Activated naive CD4-positive, alpha-beta T cell treated with anti-CD3 and anti-CD28 coated beads for 36 hours (primary cell): ENCODE results near the gene PABPN1L. TPM values are rescaled to one million over a fixed set of nuclear protein-coding genes. Genes with fewer than 3 reads are reported as not detected.
"Not testable (repeated sequence)": the region's sequence is repeated elsewhere in the genome, so short reads cannot be mapped to it uniquely, and the experiment has no call there.

Source experiments
- CTCF ChIA-PET: fragments of 350-600 bp; sonication (Branson Sonifier 250); formaldehyde crosslinking; loops from one replicate; lab custom pipeline; 2021; ENCODE audit warnings: antibody characterized with exemption; lab: Charles Lee
- DNase-seq: peaks from one replicate; pipeline ENCODE4 v3.0.0-alpha.2; 2020
- H3K27ac Mint-ChIP-seq: one replicate; pipeline ENCODE4 v1.8.0; 2021; ENCODE audit warnings: mild to moderate bottlenecking, mixed read lengths
- H3K27me3 Mint-ChIP-seq: one replicate; pipeline ENCODE4 v1.8.0; 2021; ENCODE audit warnings: low read depth, mixed read lengths
- H3K36me3 Mint-ChIP-seq: one replicate; pipeline ENCODE4 v1.8.0; 2021; ENCODE audit warnings: low read depth, mixed read lengths
- H3K4me1 Mint-ChIP-seq: one replicate; pipeline ENCODE4 v1.8.0; 2021; ENCODE audit warnings: low read depth, mixed read lengths
- H3K4me3 Mint-ChIP-seq: one replicate; pipeline ENCODE4 v1.8.0; 2021; ENCODE audit warnings: mild to moderate bottlenecking, moderate library complexity, mixed read lengths
- H3K9me3 Mint-ChIP-seq: one replicate; pipeline ENCODE4 v1.8.0; 2021; ENCODE audit warnings: mixed read lengths
- intact Hi-C: fragments of 100-400 bp; cut with micrococcal nuclease; formaldehyde crosslinking; loops from one replicate; pipeline ENCODE4 v1.15.1; 2023
- total RNA-seq, 2 experiments: library from RNA; stranded (reverse); gene quantifications; one replicate each; pipeline ENCODE4 v1.2.3, GENCODE V29; 2021

The PABPN1L gene
- total RNA-seq, 2 experiments from 2014 or later: not detected

DNA sequence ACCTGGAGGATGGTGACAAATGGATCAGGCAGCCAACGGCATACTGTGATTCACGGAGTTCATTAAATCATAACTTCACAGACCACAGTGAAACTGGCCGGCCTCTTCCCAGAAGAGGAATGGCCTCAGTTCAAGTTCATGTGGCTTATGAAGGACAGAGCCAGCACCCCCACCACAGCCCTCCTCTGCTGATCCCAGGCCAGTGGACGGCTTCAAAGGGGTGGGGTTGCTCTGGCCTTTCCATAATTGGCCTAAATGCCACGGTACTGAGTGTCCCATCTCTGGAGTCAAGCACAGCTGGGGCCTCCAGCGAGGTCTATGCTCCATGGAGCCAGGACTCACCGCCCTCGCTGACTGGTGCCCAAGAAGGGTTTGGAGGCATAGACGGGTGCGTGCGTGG, 31.1 kb downstream of the PABPN1L start:
- Mint-ChIP-seq H3K36me3 (no peaks in the 10 kb centered on the region), H3K27me3 (no peaks in the 10 kb centered on the region), H3K27ac (no peak overlapping the region), H3K4me3 (no peak overlapping the region), H3K4me1 (no peaks in the 10 kb centered on the region), H3K9me3 (no peaks in the 10 kb centered on the region)
- intact Hi-C loops: no loop called here
- no peak for DNase-seq
- CTCF ChIA-PET: no interaction called here

DNA sequence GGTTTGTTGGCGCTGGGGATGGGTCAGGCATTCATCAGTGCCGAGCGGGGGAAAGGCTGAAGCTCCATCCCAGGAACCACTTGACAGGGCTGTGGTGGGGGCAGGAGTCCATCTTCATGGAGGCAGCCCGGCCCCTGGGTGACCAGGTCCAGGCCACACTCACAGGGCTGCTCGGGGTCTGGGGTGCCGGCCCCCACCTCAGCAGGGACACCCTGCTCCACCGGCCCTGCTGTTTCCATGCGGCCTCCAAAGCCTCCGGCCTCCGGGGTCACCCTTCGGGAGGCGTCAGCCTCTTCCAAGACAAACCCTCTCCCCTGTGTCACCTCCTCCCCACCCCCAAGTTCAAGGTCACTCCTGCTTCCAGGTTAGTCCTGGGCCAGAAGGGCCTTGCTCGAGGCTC, 31.8 kb downstream of the PABPN1L start:
- Mint-ChIP-seq H3K9me3 (no peaks in the 10 kb centered on the region), H3K36me3 (no peaks in the 10 kb centered on the region), H3K4me1 (no peaks in the 10 kb centered on the region), H3K27ac (no peak overlapping the region), H3K4me3 (no peak overlapping the region), H3K27me3 (no peaks in the 10 kb centered on the region)
- CTCF ChIA-PET: no interaction called here
- intact Hi-C loops: no loop called here
- no peak for DNase-seq

DNA sequence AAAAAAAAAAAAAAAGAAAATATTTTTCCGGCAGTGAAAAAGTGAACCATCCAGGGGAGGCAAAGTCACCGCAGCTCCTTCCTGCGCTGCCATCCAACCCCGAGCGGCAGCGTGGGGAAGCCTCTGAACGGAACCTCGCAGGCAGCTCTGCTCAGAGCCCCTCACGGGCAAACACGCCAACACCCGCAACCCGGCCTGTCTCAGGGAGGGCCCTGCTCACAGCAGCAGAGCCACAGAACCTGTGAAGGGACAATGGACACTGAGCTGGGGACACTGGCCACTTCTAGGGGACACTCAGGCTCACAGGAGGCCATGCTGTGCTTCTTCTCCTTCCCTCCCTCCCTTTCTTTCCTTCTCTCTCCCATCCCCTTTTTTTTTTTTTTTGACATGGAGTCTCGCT, 33.4 kb downstream of the PABPN1L start:
- intact Hi-C loops: no loop called here
- DNase-seq: no peak
- no peaks in the 10 kb centered on the region for H3K9me3 Mint-ChIP-seq
- H3K36me3 Mint-ChIP-seq: no peaks in the 10 kb centered on the region
- no peaks in the 10 kb centered on the region for H3K27me3 Mint-ChIP-seq
- CTCF ChIA-PET: interaction anchor here (0.6 kb wide), 1 partner anchor 372 kb away, joined by 3 read pairs; no protein-coding TSS in a partner anchor
- H3K4me1 Mint-ChIP-seq: no peaks in the 10 kb centered on the region
- H3K27ac Mint-ChIP-seq: no peak overlapping the region
- no peak overlapping the region for H3K4me3 Mint-ChIP-seq

DNA sequence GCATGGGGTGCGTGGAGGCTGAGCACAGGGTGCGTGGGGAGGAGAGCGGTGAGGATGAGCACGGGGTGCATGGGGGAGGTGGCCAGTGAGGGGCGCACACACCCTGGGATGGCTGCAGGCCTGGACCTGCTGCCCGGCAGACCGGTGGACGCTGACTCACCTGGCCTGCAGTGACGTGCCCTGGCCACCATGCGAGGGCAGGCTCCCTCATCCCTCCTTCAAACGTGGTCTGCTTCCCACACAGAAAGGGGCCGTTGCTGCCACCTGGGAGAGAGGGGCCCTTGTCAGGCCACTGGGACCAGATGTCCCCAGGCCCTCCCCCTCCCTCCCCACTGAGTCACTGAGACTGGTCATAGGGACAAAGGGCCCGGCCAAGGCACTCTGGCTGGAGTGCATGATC, 34.6 kb downstream of the PABPN1L start:
- intact Hi-C loops: no loop called here
- no peak for DNase-seq
- CTCF ChIA-PET: no interaction called here
- Mint-ChIP-seq H3K27ac (no peak overlapping the region), H3K4me3 (no peak overlapping the region), H3K27me3 (no peaks in the 10 kb centered on the region), H3K4me1 (no peaks in the 10 kb centered on the region), H3K36me3 (no peaks in the 10 kb centered on the region), H3K9me3 (no peaks in the 10 kb centered on the region)

DNA sequence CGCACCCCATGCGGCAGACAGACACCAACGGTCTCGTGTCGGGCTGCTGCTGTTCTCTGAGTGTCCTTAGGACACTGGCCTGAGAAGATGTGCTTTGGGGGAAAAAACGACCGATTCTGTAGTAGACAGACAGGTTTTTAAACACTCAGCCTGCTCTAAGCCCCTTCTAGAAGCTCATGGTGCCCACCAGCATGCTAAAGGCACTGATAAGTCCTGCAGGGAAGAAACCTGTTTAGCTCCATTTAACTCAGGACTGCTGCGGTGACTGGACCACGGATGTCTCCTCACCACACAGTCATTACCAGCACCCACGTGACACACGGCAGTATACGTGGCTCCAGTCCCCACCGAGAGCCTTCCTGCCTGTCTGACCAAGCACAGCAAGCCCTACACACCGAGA, 35.7 kb downstream of the PABPN1L start:
- no peaks in the 10 kb centered on the region for H3K36me3 Mint-ChIP-seq
- intact Hi-C loops: no loop called here

DNA sequence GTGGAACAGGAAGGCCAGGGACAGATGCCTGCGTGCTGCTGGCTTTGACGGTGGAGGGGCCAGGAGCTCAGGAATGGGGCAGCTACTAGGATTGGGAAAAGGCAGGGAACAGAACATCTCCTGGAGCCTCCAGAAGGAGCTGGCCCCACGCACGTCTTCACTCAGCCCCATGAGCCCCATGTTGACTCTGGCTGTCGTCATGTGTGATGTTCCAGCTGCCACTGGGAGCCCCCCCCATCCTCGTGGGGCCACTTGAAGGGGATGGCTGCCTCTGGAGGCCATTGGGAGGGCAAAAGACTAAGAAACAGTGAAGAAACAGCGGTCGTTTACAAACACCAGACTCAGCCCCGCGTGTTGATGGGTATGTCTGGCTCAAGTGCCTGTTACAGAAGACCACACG, 36.2 kb downstream of the PABPN1L start:
- no peak for DNase-seq
- Mint-ChIP-seq H3K36me3 (no peaks in the 10 kb centered on the region), H3K4me1 (no peaks in the 10 kb centered on the region), H3K27ac (no peak overlapping the region), H3K4me3 (no peak overlapping the region), H3K9me3 (no peaks in the 10 kb centered on the region), H3K27me3 (no peaks in the 10 kb centered on the region)
- intact Hi-C loops: no loop called here
- CTCF ChIA-PET: no interaction called here

More for the DNA sequence above, 35.7 kb downstream of the PABPN1L start:
- no peak overlapping the region for H3K27ac Mint-ChIP-seq
- CTCF ChIA-PET: interaction anchor here (0.5 kb wide), 1 partner anchor 172 kb away, joined by 4 read pairs; no protein-coding TSS in a partner anchor
- no peak for DNase-seq
- H3K27me3 Mint-ChIP-seq: no peaks in the 10 kb centered on the region
- H3K9me3 Mint-ChIP-seq: no peaks in the 10 kb centered on the region
- no peak overlapping the region for H3K4me3 Mint-ChIP-seq
- no peaks in the 10 kb centered on the region for H3K4me1 Mint-ChIP-seq

DNA sequence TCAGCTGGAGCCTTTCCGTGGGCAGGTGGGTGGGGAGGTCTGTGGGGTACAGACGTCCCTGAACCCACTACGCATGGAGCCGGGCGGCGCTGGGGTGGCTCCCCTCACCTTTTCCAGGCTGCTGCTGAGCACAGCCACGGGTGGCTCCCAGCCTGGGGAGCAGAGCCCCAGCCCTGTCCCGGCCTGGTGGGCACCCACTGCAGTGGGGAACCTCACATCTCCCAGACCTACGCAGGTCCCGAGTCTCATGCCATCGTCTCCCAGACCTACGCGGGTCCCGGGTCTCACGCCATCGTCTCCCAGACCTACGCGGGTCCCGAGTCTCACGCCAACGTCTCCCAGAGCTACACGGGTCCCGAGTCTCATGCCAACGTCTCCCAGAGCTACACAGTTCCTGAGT, 37.7 kb downstream of the PABPN1L start:
- Mint-ChIP-seq H3K4me3 (no peak overlapping the region), H3K9me3 (no peaks in the 10 kb centered on the region), H3K27me3 (no peaks in the 10 kb centered on the region), H3K36me3 (no peaks in the 10 kb centered on the region), H3K27ac (no peak overlapping the region), H3K4me1 (no peaks in the 10 kb centered on the region)
- intact Hi-C loops: no loop called here
- no peak for DNase-seq
- CTCF ChIA-PET: interaction anchor here (0.6 kb wide), 1 partner anchor 81 kb away, joined by 3 read pairs; no protein-coding TSS in a partner anchor

DNA sequence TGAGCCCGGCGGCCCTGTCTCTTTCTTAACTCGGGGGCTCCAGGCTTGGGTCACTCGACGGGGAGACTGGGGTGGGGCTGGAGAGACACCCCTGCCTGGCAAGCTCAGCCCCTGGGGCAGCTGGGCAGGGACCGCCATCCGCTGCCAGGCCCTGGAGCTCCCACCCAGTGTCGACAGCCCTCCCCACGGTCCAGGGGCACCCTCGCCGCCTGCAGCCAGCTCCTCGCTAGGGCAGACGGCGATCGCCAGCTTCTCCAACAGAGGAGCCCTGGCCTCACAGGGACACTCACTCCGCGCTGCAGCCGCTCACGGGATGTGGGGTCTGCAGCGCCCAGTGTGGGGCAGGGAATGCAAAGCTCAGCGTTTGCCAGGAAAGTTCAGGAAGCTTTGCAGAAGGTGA, 38.7 kb downstream of the PABPN1L start:
- CTCF ChIA-PET: no interaction called here
- H3K36me3 Mint-ChIP-seq: no peaks in the 10 kb centered on the region
- intact Hi-C loops: no loop called here
- no peak overlapping the region for H3K4me3 Mint-ChIP-seq
- H3K27me3 Mint-ChIP-seq: no peaks in the 10 kb centered on the region
- H3K27ac Mint-ChIP-seq: no peak overlapping the region
- no peaks in the 10 kb centered on the region for H3K4me1 Mint-ChIP-seq
- DNase-seq: no peak
- H3K9me3 Mint-ChIP-seq: no peaks in the 10 kb centered on the region

DNA sequence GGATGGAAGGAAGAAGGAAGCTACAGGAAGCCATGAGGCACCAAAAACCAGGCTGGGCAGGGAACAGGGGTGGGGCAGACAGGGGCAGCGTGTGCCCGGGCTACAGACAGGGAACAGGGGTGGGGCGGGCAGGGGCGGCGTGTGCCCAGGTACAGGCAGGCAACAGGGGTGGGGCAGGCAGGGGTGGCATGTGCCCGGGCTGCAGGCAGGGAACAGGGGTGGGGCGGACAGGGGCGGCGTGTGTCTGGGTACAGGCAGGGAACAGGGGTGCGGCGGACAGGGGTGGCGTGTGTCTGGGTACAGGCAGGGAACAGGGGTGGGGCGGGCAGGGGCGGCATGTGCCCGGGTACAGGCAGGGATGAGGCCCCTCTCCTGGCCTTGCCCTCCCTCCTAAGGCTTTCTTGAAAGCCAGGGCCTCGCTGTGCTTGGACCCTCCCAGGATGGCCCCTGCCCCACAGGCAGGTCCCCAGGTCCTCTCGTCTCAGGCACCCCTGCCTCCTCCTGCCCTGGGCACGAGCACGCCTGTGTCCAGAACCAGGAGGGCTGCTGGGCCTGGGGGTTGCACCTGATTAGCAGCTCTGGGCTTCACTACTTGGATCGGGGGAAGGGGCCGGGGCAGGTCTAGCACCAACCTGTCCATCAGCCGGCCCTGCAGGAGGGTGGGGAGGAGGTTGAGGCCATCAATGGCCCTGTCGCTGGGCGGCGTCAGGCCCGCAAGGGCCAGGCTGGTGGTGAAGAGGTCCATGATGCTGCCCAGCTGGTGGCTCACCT, 40.2 kb downstream of the PABPN1L start:
- Mint-ChIP-seq H3K4me3 (no peak overlapping the region), H3K36me3 (no peaks in the 10 kb centered on the region), H3K27ac (no peak overlapping the region), H3K4me1 (no peaks in the 10 kb centered on the region), H3K27me3 (no peaks in the 10 kb centered on the region), H3K9me3 (no peaks in the 10 kb centered on the region)
- no peak for DNase-seq
- intact Hi-C loops: no loop called here
- CTCF ChIA-PET: no interaction called here

DNA sequence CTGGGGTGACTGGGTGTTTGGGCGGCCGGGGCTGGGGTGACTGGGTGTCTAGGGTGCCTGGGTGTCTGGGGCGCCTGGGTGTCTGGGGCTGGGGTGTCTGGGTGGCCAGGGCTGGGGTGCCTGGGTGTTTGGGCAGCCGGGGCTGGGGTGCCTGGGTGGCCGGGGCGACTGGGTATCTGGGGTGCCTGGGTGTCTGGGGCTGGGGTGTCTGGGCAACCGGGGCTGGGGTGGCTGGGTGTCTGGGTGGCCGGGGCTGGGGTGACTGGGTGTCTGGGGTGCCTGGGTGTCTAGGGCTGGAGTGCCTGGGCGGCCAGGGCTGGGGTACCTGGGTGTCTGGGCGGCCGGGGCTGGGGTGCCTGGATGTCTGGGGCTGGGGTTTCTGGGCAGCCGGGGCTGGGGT, 41.3 kb downstream of the PABPN1L start:
- DNase-seq: no peak
- no peak overlapping the region for H3K4me3 Mint-ChIP-seq

DNA sequence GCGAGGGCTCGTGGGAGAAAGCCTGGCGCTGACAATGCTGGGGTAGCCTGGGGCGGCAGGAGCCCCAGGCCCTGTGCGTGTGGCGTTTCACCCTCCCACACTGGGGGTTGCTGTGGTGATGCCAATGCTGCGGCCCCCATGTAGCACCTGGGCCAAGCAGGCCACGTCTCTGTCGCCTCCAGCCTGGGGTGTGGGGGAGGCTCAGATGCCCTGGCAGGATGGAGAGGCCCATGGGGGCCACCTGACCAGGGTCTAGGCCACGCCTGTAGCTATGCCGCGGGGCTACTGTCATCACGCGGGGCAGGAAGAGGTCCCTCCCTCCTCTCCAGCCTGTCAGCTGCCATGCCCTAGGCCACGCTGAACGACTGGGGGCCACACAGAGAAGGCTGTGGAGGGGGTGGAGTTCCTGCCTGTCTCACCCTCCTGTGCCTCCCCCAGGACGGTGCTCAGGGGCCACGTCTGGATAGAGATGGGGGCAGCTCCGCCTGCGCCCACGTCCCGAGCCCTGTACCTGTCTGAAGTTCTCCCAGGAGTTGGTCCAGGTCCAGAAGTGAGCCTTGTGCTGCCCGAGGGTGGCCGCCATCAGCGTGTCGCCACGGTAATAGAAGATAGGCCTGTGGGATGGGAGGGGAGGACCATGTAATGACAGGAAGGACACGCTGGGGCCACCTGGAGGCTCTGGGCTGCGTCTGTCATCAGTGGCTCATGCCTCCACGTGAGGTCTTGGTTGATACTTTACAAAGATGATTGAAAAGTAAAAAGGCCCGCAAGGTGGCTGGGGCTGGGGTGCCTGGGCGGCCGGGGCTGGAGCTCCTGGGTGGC, 42.0 kb downstream of the PABPN1L start:
- Mint-ChIP-seq H3K36me3 (no peaks in the 10 kb centered on the region), H3K9me3 (no peaks in the 10 kb centered on the region), H3K4me1 (no peaks in the 10 kb centered on the region), H3K4me3 (no peak overlapping the region), H3K27me3 (no peaks in the 10 kb centered on the region), H3K27ac (no peak overlapping the region)
- CTCF ChIA-PET: no interaction called here
- intact Hi-C loops: no loop called here
- no peak for DNase-seq

More for the DNA sequence above, 41.3 kb downstream of the PABPN1L start:
- intact Hi-C loops: no loop called here
- H3K27me3 Mint-ChIP-seq: no peaks in the 10 kb centered on the region
- no peaks in the 10 kb centered on the region for H3K36me3 Mint-ChIP-seq
- H3K9me3 Mint-ChIP-seq: no peaks in the 10 kb centered on the region
- CTCF ChIA-PET: no interaction called here
- H3K4me1 Mint-ChIP-seq: no peaks in the 10 kb centered on the region
- H3K27ac Mint-ChIP-seq: no peak overlapping the region

DNA sequence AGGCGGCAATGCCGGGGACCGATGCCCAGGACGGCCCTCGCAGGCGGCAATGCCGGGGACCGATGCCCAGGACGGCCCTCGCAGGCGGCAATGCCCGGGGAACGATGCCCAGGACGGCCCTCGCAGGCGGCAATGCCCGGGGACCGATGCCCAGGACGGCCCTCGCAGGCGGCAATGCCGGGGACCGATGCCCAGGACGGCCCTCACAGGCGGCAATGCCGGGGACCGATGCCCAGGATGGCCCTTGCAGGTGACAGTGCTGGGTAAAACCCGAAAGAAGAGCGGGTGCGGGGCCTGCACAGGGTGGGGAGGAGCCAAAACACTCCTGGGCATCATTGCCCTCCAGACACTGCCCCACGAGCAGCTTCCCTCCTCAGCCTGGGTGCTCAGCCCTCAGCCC, 42.8 kb downstream of the PABPN1L start:
- DNase-seq, H3K36me3 Mint-ChIP-seq, CTCF ChIA-PET, H3K4me1 Mint-ChIP-seq, H3K27me3 Mint-ChIP-seq, intact Hi-C loops, H3K27ac Mint-ChIP-seq, H3K9me3 Mint-ChIP-seq, H3K4me3 Mint-ChIP-seq: not testable (repeated sequence)
